HG02588 (cell line): ENCODE results near the gene BOD1.
"Not testable (repeated sequence)": the region's sequence is repeated elsewhere in the genome, so short reads cannot be mapped to it uniquely, and the experiment has no call there.

Experiments used
- ATAC-seq: cut with Tn5 transposase; IDR thresholded peaks from one replicate; pipeline ENCODE4 v1.9.1; 2021; ENCODE audit warnings: mild to moderate bottlenecking, moderate library complexity; ENCODE audit not compliant: unreplicated experiment

Gene BOD1

DNA sequence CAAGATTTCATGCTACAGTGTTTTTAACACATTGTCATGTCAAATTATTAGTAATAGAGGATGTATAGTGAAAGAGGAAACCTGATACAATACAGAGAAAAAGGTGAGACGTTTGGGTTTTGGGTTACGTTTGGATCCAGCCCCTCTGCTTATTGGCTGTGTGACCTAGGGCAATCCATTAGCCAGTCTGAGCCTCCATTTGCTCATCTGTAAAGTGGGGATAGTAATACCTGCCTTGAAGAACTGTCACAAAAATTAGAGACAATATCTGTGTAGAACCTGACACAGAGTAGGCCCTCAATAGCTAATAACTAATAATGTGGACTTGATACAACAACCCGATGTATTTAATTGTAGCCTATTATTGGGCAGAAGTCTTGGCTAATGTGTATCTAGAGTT lies 4.3 kb upstream of the BOD1 start:
- no peak for ATAC-seq

DNA sequence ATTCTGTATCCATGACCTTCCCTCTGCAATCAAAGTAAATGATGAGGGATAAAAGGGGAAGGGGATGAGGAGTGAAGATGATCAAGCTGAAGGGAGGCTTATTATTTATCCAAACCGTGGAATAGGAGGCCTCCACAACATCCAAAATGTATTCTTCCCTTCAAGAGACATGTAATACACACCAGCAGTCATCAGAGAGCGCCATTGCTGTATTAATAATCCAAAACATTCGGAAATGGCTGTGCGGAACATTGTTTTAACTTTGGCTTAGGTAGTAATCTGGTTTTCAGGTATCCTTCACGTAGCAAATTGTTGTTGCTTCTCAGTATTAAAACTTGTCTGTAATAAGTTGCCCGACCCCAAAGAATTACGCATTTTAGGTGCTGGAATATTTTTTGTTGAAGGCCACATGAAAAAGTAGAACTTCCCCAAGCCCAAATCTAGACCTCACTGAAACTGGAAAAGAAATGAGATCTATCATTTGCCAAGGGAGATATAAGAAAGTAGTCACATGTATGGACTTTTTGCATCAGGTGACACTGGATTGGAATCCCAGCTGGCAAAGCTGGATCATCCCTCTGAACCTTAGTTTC lies 2.6 kb upstream of the BOD1 start:
- ATAC-seq: no peak

DNA sequence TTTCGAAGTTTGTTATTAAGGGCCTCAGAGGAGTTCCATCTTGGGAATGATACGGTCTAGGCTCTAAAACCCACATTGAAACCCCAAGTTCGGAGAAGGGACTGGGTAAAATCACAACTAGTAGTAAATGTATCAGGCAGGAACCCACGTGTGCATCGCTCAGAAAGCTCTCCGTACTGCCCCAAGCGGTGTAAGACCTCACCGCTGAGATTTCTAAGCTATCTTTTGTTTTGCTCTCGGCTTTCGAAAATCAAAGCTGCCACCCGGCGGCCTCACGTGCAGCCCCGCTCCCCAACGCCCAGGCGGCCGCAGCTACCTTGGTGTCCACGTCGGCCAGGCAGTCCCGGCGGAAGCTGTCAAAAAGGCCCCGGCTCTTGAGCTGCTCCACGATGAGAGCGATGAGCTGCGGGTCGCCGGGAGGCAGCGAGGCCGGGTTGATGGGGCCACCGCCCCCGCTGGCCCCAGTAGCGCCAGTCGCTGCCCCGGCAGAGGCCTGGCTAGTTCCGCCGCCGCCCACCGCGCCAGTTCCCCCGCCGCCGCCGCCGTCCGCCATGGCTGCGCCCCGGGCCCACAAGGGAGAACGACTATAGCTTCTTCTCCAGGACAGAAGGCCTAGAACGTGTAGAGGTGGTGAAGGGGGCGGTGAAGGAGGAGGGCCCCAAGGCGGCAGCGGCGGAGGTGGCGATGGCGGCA lies 420 bp downstream of the BOD1 start:
- ATAC-seq: peak; percentile 42

GRCh38 chr5:173614591-173614990 lies 1.9 kb downstream of the BOD1 start:
- no peak for ATAC-seq

- ATAC-seq: no peak
Observed at GRCh38 chr5:173613433-173614159, 2.9 kb downstream of the BOD1 start.

DNA sequence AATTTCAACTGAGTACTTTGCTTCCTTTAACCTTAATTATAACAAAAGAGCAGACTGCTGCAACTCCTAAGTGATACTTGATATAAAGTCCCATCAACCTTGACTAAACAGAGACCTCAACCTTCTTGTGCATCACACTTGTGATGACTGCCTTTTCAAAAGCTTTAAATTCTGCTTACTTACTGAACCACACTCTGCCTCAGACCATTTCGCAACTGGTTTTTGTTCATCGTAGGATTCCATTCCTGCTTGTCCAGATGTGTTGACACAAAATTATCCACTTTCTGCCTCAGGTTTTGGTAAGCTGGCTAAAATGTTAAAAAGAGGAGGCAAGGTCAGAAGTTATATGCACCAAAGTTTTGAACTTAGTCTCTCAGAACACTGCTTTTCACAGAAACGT lies 3.5 kb downstream of the BOD1 start:
- no peak for ATAC-seq

DNA sequence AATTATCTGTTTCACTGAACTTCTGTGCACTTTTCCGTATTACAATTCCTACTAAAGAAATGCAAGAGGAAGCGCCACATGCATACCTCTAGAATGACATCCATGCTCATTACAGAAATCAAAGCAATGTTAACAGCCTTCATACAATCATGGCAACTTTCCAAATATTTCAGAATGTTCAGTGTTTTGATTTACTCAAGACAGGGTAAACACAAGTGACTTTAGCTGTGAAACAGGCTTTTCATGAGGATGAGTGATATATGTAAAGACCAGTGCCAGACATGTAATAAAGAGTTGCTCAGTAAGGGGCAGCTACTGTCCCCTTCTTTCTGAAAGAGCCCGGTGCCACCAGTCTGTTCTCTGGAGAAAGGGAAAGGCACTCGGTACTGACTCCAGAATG lies 4.7 kb downstream of the BOD1 start:
- no peak for ATAC-seq

DNA sequence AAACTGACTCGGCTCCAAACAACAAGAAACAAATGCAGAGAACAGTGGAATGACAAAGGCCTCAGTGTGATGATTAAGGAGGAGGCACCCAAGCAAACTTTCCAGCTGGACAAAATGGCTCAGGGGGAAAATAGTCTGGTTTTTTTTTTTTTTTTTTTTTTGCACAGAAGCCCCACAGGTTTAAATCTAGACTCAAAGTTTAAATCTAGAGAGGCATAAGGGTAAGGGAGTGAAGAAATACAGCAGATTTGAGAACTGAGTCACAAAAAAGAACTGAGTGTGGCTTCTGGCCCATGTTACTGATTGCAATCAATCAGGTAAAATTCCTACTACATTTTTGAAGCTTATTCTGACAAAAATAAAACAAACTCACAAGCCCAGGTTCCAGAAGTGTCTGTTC lies 12.3 kb downstream of the BOD1 start:
- no peak for ATAC-seq

DNA sequence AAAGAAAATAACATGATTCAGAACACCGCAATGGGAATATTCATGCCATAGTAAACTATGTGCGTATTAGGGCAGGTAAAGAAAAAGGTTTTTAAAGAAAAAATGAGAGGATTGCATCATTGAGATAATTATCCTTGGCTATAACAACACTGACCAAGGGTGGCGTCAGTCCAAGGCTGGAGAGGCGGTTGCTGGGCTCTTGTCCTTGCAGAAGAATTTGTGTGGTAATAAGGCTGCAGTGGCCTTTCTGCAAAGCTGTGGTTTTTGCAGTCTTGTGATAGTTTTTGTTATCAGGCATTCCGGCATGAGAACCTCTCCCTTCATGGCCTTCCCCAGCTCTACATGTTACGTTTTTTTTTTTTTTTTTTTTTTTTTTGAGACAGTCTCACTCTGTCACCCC lies 14.0 kb downstream of the BOD1 start:
- no peak for ATAC-seq

DNA sequence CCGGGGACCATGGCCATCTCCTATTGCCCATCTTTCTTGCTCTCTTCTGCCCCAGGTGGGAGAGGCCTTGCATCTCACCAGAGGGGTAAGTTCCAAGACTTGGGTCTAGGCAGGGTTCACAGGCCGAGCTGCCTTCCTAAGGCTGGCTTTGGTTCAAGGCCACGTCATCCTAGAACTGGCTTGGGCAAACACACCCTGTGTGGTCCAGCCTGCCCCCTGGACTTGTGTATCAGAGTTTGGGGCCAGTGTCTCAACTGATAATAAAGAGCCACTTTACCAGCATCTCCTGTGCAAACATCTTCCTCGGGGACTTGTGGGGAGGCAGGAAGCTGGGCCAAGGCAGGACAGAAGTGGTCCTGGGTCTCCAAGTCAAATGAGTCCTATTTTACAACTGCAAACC lies 17.8 kb downstream of the BOD1 start:
- ATAC-seq: no peak

DNA sequence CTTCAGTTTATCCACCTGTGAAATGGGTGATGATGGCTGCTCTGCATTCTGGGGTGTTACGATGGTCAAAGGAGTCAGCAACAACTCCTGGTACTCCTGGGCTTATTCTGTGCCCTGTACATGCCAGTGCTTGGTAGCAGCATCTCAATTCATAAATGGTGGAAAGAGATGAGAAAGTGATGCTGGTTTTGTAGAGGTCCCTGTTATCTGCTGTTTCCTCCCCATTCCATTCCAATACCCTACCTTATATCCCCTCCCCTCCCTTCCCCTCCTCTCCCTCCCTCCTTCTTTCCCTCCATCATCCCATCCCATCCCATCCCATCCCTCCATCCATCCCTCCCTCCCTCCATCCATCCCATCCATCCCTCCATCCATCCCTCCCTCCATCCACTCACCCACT lies 19.1 kb downstream of the BOD1 start:
- ATAC-seq: no peak

DNA sequence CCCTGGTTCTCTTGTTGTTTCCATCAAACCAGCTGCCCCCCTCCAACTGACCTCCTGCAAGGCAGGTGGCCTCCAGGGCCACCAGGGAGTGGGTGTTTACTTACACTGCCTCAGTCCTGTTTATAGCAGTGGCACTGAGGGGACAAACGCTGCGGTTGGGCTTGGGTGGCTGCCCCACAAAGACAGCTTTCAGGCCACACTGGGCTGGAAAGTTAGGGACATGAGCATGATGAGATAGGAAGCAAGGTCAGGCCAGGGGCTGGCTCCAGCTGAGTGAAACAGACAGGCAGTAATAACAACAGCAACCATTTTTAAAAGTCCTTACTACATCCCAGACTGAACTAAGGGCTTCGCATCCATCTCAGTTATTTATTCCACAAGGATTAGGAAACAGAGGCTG lies 20.6 kb downstream of the BOD1 start:
- no peak for ATAC-seq

GRCh38 chr5:173594061-173594460 lies 22.4 kb downstream of the BOD1 start:
- ATAC-seq: no peak

DNA sequence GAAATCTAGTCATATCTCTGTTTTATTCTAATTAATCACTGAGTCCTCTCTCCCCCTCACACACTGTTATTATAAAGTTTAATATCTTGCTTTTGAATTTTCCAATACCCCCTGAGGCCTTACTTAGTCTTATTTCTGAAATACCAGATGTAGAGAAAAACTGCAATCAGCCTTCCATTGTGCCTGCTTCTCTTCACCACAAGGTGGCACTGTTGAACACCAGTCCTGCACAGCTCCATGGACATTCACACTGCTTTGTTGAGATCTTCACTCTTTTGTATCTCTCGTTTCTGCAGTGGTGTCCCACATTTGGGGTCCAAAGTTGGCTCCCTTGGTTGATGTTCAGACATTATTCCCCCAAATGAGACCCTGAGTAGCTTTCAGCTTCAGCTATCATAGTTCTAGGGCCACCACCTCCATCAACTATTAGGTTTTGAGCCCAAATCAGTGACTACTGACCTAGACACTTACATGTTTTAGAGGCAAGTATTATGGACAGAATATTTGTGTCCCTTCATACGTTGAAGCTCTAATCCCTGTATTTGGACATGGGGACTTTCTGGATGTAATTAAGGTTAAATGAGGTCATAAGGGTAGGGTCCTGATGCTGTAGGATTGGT lies 24.3 kb downstream of the BOD1 start:
- no peak for ATAC-seq

DNA sequence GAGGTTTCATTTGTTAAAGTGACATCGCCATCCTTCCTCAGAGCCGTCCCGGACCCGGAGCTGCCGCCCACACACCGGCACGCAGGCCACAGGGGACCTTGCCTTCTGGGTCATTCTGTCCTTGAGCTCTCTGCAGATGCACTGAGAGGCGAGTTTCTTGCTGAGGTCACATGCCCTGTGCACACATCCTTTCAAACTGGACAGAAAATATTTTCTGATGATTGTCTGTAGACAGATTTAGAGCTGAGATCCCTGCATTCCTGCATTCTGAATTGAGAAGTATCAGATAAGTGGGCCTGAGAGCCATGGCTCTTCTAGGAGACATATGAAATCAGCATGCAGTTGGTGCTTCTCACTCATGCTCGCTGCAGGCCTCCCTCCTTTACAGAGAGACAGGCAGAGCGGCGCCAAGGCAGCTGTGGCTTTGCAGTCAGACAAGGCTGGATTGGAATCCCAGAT lies 25.4 kb downstream of the BOD1 start:
- no peak for ATAC-seq

DNA sequence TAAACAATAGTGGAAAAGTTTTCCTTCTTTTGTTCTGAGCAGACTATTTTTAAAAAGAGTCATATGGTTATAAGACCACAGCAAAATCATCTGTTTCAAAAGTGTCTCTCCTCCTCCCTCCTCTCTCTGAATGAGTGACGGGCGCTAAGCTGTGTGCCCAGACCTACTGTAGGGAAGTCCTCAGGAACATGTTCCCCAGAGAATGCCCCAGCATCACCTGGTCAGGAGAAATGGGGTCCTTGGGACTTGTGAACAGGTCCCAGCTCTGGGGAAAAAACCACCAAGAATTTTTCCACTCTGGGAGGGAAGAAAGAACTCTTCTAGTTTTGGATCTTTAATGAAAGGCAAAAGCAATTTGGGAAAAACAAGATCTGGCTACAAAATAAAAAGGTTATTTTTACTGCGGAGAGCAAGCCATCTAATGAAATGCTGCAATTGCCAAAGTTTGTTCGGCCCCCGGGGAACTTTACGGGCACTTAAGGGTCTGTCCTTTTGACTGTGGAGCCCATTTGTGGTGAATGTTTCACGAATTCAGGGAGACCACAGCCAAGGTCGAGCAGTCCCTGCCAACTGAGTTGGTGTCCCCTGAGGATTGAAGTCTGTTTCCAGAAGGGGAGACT lies 25.9 kb downstream of the BOD1 start:
- no peak for ATAC-seq

GRCh38 chr5:173586133-173586532 lies 30.3 kb downstream of the BOD1 start:
- ATAC-seq: not testable (repeated sequence)

DNA sequence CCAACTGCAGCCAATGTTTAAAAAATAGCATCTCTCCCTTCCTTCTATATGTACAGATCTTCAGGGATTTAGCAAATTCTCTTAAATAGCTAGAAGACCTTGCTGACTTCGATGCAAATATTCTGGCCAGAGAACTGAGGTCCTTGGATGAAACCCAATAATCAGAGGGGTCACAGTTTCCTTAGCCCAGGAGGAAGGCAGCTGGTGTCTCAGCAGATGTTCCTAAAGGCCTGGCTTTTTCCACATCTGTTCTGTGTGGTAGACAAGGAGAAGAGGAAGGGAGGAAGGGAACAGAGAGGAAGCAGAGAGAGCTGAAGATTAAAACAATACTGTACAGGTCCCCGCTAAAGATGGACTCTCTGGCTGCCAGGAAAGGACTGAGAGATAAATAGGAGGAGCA lies 33.1 kb downstream of the BOD1 start:
- ATAC-seq: no peak

DNA sequence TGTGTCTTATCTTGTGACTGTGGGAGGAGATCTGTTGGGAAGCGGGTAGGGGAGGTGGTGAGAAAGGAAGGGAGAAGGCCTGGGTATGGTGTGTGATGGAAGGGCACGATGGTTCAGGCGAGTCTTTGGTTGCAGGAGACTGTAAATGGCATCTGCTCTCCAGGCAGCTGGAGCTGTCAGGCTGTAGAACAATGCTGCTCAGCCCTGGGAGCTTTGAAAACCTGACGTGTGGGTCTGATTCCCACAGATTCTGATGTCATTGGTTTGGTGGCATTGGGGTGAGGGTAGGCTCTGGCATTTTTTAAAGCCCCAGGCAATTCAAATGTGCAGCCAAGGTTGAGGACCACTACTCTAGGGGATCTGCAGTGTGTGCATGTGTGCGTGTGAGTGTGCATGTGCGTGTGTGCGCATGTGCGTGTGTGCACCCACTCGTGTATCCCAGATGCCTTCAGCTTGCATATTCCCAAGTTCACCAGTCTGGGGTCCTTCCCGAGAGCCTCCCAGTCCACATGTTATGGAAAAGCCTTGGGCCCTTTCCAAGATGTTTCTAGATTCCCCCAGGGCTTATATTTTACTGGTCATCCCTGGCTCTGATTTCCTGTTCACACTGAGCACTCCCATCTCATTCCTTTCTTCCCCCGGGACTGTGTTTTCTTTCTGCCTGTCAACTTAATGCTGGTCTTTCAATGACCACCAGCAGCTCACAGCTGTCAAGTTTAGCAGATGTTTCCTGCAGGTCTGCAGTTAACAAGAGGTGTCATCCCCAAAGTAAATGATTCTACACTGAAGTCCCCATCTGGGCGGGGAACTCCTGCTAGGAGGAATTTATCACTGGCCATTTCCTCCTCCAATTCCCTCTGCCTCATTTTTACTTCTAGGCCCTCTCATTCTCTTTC lies 34.0 kb downstream of the BOD1 start:
- ATAC-seq: peak; percentile 49
